NCI-H748 (cell line): ENCODE measurements around the gene STK40.

Experiments used
- DNase-seq: peaks from one replicate; lab custom pipeline; 2025; ENCODE audit not compliant: unreplicated experiment; lab: John Stamatoyannopoulos, UW

STK40 gene

GRCh38 chr1:36398370-36398977 is 12.8 kb upstream of the STK40 start:
- DNase-seq = no peak

GRCh38 chr1:36397378-36398230 is 11.9 kb upstream of the STK40 start, which contains the start of gene LSM10:
TSS of gene LSM10 (minus strand) at chr1:36397908. CDS start at chr1:36394129, 3,779 bp downstream.
- peak; percentile 89 for DNase-seq

DNA sequence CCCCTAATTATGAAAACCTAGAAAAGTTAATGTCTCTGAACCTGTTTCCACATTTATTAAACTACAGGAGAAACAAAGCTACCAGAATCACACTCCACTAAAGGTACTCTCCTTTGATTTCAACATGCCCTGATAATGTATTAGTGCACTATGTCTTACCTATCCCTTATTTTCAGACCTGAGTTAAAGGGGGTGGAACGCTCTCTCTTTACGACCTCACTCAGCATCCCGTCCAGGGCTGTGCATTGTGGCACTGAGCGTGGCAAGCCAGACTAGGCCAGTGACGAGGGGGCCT is 11.3 kb upstream of the STK40 start:
- DNase-seq = no peak

DNA sequence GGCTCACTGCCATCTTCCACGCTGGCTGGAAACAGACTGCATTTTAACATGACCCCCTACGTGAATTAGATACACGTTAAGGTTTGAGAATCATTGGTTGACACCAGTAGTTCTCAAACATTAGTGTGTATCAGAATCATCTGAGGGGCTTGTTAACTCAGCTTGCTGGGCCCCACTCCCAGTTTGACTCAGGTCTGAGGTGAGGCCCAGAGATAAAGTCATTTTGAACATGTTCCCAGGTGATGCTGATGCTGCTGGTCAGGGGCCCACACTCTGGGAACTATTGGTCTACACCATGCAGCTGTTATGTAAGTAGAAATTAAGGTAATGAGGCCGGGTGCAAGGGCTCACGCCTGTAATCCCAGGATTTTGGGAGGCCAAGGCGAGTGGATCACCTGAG is 10.6 kb upstream of the STK40 start:
- DNase-seq = no peak

GRCh38 chr1:36393686-36394085 is 8.0 kb upstream of the STK40 start:
- no peak for DNase-seq

DNA sequence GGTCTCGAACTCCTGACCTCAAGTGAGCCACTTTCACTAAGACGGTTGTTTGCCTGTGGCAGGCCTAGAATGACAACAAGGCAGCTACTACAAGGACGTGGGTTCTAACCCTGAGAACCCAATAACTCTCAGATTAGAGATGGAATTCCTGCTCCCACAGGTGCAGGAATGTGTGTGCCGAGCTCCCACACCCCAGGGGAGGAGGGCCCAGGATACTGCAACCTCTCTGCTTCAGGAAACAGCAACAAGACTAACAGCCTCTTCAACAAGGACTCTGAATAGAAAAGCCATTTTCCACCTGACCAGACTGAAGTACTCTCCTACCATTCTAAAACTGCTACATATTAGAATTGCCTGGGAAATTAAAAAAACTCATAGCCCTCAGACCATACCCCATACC is 7.1 kb upstream of the STK40 start:
- DNase-seq = no peak

DNA sequence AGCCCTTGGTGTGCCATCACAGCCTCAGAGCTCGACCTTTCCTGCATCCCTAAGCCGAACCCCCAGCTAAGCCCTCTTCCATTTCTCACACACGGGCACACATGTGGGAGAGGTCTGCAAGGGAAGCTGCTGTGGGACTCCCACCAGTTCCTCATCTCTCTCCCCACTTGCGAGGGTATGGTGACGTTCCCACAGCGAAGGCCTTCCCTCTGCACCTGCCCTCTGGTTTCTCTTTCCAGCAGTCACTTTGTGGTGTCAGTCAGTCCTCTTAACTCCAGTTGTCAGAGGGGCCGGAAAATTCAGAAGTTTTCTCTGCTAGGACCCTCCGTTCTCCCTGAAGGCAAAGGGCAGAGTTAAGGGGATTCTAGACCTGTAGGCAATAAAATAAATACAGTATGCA is 5.5 kb upstream of the STK40 start:
- DNase-seq = no peak

DNA sequence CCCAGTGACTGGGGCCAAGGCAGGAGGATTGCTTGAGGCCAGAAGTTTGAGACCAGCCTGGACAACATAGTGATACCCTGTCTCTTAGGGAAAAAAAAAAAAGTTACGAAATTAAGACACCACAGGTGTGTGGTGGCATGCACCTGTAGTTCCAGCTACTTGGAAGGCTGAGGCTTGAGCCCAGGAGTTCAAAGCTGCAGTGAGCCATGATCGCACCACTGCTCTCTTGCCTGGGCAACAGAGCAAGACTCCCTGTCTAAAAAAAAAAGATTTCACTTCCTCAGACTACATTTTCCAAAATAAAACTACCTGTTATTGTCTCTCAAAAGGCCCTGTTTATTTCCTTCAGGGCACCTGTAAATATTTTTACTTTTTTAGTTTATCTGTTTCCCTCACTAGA is 4.7 kb upstream of the STK40 start:
- no peak for DNase-seq

- no peak for DNase-seq
These were observed 4.3 kb upstream of the STK40 start for GRCh38 chr1:36389999-36390398.

DNA sequence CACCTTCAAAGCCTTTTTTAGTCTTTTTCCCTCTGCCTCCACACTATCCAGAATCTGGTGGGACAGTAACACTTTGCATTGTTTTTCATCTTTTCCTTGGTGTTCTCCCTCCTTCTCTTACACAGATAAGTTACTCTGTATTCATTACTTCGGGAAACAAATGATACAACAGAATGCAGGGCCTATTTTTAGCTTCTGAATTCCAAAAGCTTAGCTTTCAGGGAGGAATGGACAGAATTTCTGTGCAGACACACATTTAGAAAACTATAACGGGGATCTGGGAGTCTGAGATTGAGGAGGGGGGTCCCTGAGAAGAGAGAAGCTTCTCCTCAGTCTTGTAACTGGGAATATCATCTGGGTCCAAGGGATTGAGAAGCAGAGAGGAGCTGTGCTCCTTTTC is 3.5 kb upstream of the STK40 start:
- DNase-seq = no peak

DNA sequence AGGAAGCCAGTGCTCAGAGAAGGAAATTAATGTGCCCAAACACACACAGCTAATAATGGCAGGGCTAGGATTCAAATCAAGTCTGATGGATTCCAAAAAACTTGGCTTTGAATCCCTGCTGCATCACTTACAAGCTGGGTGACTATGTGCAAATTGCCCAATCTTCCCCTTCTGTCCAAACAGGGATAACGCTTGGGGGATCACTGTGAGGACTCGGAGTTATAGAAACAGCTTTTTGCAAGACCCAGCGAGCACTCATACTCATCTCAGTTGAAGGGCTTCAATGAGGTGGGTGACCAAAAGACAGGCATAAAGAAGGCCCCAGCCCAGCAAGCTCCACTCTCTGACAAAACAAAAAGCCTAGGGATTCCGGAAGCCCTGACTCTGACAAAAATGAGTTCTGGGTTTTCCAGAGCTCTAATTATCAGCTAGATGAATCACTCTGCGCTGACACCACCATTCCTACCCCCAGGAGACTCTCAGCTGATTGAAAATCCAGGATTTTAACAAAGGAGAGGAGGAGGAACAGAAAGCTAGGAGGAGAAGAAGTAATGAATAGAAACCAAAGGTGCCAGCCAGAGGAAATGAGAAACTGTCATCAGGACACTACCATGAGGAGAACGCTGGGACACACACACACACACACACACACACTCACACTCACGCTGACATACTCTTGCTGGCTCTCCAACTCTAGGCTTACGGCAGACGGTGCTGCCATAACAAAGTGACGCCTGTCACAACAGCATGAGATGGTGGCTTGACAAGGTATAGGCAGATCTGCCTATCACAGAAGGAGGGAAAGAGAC is 1.6 kb upstream of the STK40 start:
- DNase-seq = no peak

GRCh38 chr1:36386265-36387140 is 779 bp upstream of the STK40 start:
- peak; percentile 70 for DNase-seq

DNA sequence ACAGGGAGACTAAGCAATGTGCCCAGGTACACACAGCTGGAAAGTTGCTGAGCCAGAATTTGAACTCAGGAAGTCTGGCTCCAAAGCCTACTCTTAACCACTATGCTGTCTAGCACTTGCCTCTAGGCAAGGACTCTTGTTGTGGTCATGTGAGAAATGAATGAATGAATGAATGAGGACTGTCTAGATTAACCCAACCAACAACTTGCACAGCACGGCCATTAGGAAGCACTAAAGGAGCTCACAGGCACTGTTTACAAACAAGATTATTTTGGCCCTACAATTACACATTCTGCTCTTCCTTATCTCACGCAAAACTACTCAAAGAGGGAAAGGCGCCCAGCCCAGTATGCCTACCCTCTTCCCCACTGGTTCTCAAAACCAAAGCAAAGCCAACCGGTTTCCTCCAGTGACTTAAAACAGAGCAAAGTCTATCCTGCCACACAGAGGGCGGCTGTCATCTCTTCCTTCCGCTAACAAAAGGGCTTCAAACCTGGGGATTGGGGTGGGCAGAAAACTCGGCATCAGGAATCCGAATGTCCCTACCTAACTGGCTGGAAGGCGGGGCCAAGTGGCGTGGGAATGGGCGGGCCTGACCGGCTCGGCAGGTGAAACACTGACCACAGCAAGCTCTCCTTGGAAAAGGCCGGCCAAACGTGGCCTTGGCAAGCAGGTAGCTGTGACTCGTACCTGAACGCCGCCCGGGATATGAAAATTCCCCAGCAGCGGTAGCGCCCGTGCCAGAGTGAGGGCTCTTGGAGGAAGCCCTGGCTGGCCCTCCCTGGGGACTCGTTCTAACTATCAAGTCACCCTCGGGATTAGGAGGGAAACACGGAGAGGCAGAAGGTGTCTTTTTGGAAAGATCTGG is 948 bp downstream of the STK40 start:
- peak; percentile 70 for DNase-seq

DNA sequence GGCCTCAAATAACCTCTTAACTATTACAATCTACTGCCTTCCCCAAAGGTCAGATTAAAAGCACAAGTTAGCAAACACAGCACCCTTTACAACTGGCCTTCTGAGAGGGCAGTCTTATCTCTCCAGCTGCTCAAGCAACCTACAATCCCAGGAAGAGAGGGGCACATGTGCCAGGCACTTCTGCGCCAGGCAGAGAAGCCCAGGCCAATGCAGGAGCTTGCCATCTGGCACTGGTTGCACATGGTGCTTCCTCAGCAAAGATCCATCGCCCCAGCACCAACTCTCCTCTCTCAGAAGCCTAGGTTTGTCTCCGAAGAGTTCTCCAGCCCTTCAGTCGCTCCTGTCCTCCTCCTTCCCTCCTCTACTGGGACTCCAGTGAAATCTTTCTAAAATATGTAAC is 2.5 kb downstream of the STK40 start:
- DNase-seq = no peak

GRCh38 chr1:36382669-36383068 is 3.1 kb downstream of the STK40 start:
- DNase-seq = no peak

DNA sequence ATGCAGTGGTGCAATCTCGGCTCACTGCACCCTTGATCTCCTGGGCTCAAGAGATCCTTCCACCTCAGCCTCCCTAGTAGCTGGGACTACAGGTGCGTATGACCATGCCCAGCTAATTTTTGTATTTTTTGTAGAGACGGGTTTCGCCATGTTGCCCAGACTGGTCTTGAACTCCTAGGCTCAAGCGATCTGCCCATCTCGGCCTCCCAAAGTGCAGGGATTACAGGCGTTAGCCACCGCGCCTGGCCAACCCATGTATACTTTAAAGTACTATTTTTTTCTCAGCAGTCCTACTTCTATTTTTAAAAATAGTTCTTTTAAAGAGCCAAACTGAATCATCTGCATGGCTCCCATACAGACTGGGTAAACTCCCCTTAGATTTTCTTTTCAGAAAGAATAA is 3.5 kb downstream of the STK40 start:
- DNase-seq = no peak

GRCh38 chr1:36381405-36381804 is 4.3 kb downstream of the STK40 start:
- DNase-seq = no peak

GRCh38 chr1:36380782-36381181 is 4.9 kb downstream of the STK40 start:
- DNase-seq = no peak

DNA sequence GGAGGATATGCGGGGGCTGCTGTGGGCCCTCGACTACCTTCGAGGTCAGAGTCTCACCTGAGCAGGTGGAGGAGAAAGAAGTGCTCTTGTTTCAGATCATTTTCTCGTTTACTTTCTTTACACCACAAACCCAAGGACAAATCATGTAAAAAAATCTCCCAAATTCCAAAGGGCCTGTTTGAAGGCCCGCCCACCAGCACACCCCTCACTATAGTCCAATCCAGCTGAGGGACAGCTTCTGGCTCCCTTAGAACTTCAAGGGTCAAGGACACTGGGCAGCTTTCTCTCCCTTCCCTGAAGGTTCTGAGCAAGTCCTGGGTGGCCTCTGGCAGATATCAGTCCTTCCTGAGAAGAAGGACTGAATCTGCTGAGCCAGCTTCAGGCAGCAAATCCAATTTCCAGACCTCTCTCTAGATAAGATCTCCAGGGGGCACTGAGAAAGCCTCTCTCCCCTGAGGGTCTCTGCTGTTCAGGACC is 5.5 kb downstream of the STK40 start:
- DNase-seq = no peak
